ENCODE measurements around the gene CHP1.

CHP1 gene

DNA sequence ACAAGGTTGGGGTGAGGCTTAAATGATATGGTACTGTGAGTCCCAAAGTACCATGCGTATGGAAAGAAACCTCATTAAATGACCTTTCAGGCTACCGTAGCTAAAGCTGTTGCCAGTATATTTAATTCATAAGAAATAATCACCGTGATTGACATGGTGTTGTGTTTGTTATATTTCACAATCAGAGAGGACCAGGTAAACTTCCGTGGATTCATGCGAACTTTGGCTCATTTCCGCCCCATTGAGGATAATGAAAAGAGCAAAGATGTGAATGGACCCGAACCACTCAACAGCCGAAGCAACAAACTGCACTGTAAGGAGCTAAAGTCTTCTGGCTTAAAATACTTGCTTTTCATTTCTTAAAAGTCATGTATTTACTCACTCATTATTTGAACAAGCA, 31.5 kb downstream of the CHP1 start:
- DNase-seq (ENCODE audit: low read depth, low spot score) = no peak
- TF ChIP-seq, protein P1, sequence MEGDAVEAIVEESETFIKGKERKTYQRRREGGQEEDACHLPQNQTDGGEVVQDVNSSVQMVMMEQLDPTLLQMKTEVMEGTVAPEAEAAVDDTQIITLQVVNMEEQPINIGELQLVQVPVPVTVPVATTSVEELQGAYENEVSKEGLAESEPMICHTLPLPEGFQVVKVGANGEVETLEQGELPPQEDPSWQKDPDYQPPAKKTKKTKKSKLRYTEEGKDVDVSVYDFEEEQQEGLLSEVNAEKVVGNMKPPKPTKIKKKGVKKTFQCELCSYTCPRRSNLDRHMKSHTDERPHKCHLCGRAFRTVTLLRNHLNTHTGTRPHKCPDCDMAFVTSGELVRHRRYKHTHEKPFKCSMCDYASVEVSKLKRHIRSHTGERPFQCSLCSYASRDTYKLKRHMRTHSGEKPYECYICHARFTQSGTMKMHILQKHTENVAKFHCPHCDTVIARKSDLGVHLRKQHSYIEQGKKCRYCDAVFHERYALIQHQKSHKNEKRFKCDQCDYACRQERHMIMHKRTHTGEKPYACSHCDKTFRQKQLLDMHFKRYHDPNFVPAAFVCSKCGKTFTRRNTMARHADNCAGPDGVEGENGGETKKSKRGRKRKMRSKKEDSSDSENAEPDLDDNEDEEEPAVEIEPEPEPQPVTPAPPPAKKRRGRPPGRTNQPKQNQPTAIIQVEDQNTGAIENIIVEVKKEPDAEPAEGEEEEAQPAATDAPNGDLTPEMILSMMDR (IDR thresholded peaks at IDR 0.05; ENCODE audit: insufficient read depth, low read length, missing control alignments) = no peak
- no peak overlapping the region for H3K4me3 ChIP-seq (ENCODE audit: low read depth, low read length)
- CTCF ChIA-PET = interaction anchor here (0.6 kb wide), 1 partner anchor 12 kb away, joined by 3 read pairs; no protein-coding TSS in a partner anchor
- POLR2A ChIA-PET = no interaction called here

DNA sequence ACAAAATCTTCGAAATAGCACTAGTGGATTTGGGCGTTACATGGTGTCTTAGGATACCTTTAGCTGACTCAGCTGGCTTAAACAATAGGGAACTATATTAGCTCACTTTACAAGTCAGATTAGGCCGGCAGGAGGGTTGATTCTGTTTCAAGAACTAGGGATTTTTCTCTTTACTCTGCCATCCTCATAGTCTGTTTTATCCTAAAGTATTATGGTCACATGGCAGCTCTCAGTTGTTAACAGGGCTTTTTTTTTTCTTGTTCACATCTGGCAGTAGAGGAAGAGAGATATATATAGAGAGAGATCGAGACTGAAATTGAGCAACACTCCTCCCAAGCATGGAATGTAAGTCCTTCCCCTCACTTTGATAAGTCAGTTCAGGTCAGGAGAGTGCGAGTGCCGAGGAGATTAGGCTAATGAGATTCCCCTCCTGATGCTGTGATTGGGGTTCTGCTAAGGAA, 32.9 kb downstream of the CHP1 start:
- TF ChIP-seq, protein P1 (IDR thresholded peaks at IDR 0.05; ENCODE audit: insufficient read depth, low read length, missing control alignments) = no peak
- CTCF ChIA-PET = no interaction called here
- POLR2A ChIA-PET = interaction anchor here (0.6 kb wide), 1 partner anchor 39 kb away, joined by 3 read pairs; no protein-coding TSS in a partner anchor
- H3K4me3 ChIP-seq (ENCODE audit: low read depth, low read length) = no peak overlapping the region
- no peak for DNase-seq (ENCODE audit: low read depth, low spot score)

DNA sequence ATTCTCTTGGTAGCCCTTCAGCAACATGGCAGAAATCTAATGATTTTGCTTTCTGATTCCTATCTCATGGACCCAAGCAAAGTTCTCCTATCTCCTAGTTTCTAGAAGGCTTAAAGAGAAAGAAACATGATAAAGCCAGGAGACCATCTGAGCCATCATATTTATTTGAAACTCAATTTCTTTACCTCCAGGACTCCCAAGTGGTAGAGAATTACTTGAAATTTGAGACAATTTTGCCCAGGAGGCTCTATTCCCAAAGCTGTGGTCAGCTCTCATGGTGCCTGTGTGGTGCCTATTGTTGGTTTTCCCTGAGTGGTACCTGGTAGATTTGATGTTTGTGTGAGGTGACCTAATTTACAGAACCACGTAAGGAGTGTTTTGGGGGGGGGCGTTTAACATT, 38.8 kb downstream of the CHP1 start:
- ChIA-PET POLR2A (no interaction called here), CTCF (no interaction called here)
- TF ChIP-seq, protein P1 (IDR thresholded peaks at IDR 0.05; ENCODE audit: insufficient read depth, low read length, missing control alignments) = no peak

DNA sequence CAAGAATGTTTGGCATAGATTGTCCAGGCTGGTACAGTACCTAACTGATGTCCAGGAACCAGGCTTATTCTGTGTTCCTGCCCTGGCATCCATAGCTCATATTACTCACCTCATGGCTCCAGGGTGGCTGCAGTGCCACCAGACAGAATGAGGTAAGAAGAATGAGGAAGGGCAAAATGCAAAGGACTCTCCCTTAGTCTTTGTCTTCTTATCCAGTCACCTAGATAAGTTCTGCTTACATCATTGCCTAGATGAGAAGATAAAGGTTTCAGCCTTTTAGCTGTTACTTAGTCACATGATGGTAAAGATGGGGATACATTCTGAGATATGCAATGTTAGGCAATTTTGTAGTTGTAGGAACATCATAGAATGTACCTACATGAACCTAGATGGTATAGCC, 45.8 kb downstream of the CHP1 start:
- ChIA-PET CTCF (no interaction called here), POLR2A (no interaction called here)

More for the DNA sequence above, 38.8 kb downstream of the CHP1 start:
- no peak for DNase-seq (ENCODE audit: low read depth, low spot score)
- H3K4me3 ChIP-seq (ENCODE audit: low read depth, low read length) = no peak overlapping the region

DNA sequence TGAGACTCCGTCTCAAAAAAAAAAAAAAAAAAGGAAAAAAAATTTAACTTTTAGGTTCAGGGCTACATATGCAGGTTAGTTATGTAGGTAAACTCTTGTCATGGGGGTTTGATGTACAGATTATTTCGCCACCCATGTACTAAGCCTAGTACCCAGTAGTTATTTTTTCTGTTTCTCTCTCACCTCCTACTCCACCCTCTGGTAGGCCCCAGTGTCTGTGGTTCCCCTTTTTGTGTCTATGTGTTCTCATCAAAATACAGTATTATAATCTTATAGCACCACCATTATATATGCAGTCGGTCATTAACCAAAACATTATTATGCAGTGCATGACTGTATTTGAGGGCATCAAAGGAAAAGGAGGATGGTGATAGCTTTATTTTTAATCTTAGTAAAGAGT, 47.3 kb downstream of the CHP1 start:
- no peak overlapping the region for H3K4me3 ChIP-seq (ENCODE audit: low read depth, low read length)
- CTCF ChIA-PET = no interaction called here
- no peak for DNase-seq (ENCODE audit: low read depth, low spot score)
- POLR2A ChIA-PET = no interaction called here
- TF ChIP-seq, protein P1 (IDR thresholded peaks at IDR 0.05; ENCODE audit: insufficient read depth, low read length, missing control alignments) = no peak

More for the DNA sequence above, 45.8 kb downstream of the CHP1 start:
- H3K4me3 ChIP-seq (ENCODE audit: low read depth, low read length) = no peak overlapping the region
- TF ChIP-seq, protein P1 (IDR thresholded peaks at IDR 0.05; ENCODE audit: insufficient read depth, low read length, missing control alignments) = no peak
- no peak for DNase-seq (ENCODE audit: low read depth, low spot score)

DNA sequence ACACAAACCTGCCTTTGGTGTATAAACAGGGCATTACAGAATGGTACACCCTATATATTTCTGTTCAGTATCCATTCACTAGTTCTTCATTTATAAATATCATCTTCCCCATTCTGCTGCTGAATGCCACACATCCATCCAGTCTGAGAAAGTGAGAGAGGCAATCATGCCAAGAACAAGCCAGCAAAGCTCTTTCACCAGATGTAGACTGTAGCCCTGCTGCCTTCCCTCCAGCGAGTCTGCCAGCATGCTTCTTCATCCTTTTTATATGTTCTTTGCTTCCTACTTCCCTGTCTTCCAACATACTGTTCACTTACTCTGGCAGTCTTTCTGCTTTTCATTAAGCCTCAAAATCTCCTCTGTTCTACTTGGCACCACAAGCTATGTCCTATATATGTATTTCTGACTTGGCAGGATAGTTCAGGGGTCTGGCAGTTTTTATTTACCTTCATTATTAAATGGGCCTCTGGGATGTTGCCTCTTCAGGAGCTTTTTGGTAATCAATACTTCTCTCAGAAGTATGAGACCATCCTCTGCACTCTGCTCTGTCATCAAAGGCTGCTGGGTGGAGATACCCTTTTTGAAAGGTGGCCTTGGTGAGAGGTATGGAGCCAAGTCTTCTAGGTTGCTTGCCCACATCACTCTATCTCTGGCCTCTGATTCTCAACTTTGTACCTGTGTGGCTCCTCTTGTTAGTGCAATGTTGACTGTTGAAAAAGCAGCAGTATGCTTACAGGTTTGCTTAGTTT, 48.6 kb downstream of the CHP1 start:
- no peak for DNase-seq (ENCODE audit: low read depth, low spot score)
- H3K4me3 ChIP-seq (ENCODE audit: low read depth, low read length) = no peak overlapping the region
- POLR2A ChIA-PET = no interaction called here
- CTCF ChIA-PET = interaction anchor here (0.6 kb wide), 1 partner anchor 690 kb away, joined by 3 read pairs; no protein-coding TSS in a partner anchor
- TF ChIP-seq, protein P1 (IDR thresholded peaks at IDR 0.05; ENCODE audit: insufficient read depth, low read length, missing control alignments) = no peak
